Karpas-422 (cell line): ENCODE results near the gene CYP26A1. TPM values are rescaled to one million over a fixed set of nuclear protein-coding genes. Genes with fewer than 3 reads are reported as not detected.
"Not testable (repeated sequence)": the region's sequence is repeated elsewhere in the genome, so short reads cannot be mapped to it uniquely, and the experiment has no call there.

Experiments used
- DNase-seq: peaks from one replicate; pipeline ENCODE4 v3.0.0-alpha.2; 2015
- H2AFZ ChIP-seq: fragments of 200-600 bp; sonication (generic); 2 replicates; pipeline ENCODE4 v1.6.1; 2014; ENCODE audit warnings: antibody characterized with exemption, low read length, mixed read lengths
- H3K27ac ChIP-seq: fragments of 200-600 bp; sonication (generic); 2 replicates; pipeline ENCODE4 v1.5.1; 2014; ENCODE audit warnings: mild to moderate bottlenecking, low read length, moderate library complexity
- H3K27me3 ChIP-seq: fragments of 200-600 bp; sonication (generic); 2 replicates; pipeline ENCODE4 v1.6.1; 2014; ENCODE audit warnings: low read length, mixed read lengths
- H3K36me3 ChIP-seq: fragments of 200-600 bp; sonication (generic); 2 replicates; pipeline ENCODE4 v1.6.1; 2014; ENCODE audit warnings: low read length, mixed read lengths; ENCODE audit not compliant: insufficient read depth
- H3K4me1 ChIP-seq: fragments of 200-600 bp; sonication (generic); 2 replicates; pipeline ENCODE4 v1.6.1; 2014; ENCODE audit warnings: mild to moderate bottlenecking, low read length, mixed read lengths
- H3K4me2 ChIP-seq: fragments of 200-600 bp; sonication (generic); 2 replicates; pipeline ENCODE4 v1.6.1; 2014; ENCODE audit warnings: low read length, low read depth, mild to moderate bottlenecking; ENCODE audit not compliant: poor library complexity, severe bottlenecking
- H3K4me3 ChIP-seq: fragments of 200-600 bp; sonication (generic); 2 replicates; pipeline ENCODE4 v1.5.1; 2014; ENCODE audit warnings: mild to moderate bottlenecking, antibody characterized with exemption, low read length, mixed read lengths
- H3K79me2 ChIP-seq: fragments of 200-600 bp; sonication (generic); 2 replicates; pipeline ENCODE4 v1.6.1; 2014; ENCODE audit warnings: mild to moderate bottlenecking, low read length, mixed read lengths
- H3K9ac ChIP-seq: fragments of 200-600 bp; sonication (generic); 2 replicates; pipeline ENCODE4 v1.6.0; 2014; ENCODE audit warnings: low read length
- H3K9me2 ChIP-seq: fragments of 200-600 bp; sonication (generic), shearing (Covaris generic); replicated peaks from 2 replicates; pipeline ENCODE4 v1.6.0; 2014; ENCODE audit warnings: mild to moderate bottlenecking, low read length, moderate library complexity; ENCODE audit not compliant: insufficient read depth
- H3K9me3 ChIP-seq: fragments of 300-700, 200-600 bp; sonication (generic); 2 replicates; pipeline ENCODE4 v1.6.1; 2014; ENCODE audit warnings: low read length, mixed read lengths
- H4K20me1 ChIP-seq: fragments of 200-600 bp; sonication (generic); 2 replicates; pipeline ENCODE4 v1.6.1; 2014; ENCODE audit warnings: mild to moderate bottlenecking, antibody characterized with exemption, low read length, low read depth; ENCODE audit not compliant: insufficient read depth
- total RNA-seq: library from RNA; depleted of rRNA; stranded (reverse); fragments of >200 nt; shearing (Covaris generic); gene quantifications from 2 replicates; pipeline ENCODE4 v1.2.3, GENCODE V29; 2014; ENCODE audit warnings: low replicate concordance

The CYP26A1 gene
- total RNA-seq, 1 experiment from 2014 or later, result not detected

GRCh38 chr10:93091960-93092359 lies 18.3 kb downstream of the CYP26A1 start:
- H2AFZ ChIP-seq, result no peak overlapping the region
- DNase-seq, result no peak
- no peaks in the 10 kb centered on the region for H4K20me1 ChIP-seq
- H3K27me3 ChIP-seq, result no peaks in the 10 kb centered on the region
- H3K4me3 ChIP-seq, result no peak overlapping the region
- no peak overlapping the region for H3K4me2 ChIP-seq
- no peak overlapping the region for H3K9ac ChIP-seq
- H3K9me2 ChIP-seq, result no peaks in the 10 kb centered on the region
- H3K36me3 ChIP-seq, result no peaks in the 10 kb centered on the region
- H3K27ac ChIP-seq, result no peak overlapping the region
- no peaks in the 10 kb centered on the region for H3K4me1 ChIP-seq
- no peaks in the 10 kb centered on the region for H3K9me3 ChIP-seq
- H3K79me2 ChIP-seq, result no peaks in the 10 kb centered on the region

- H3K4me2 ChIP-seq, result no peak overlapping the region
- no peaks in the 10 kb centered on the region for H3K9me3 ChIP-seq
- H3K36me3 ChIP-seq, result no peaks in the 10 kb centered on the region
- H3K4me1 ChIP-seq, result no peaks in the 10 kb centered on the region
- no peak overlapping the region for H3K4me3 ChIP-seq
- H3K9me2 ChIP-seq, result no peaks in the 10 kb centered on the region
- H2AFZ ChIP-seq, result no peak overlapping the region
- no peaks in the 10 kb centered on the region for H3K79me2 ChIP-seq
- H3K27ac ChIP-seq, result no peak overlapping the region
- no peaks in the 10 kb centered on the region for H4K20me1 ChIP-seq
- H3K27me3 ChIP-seq, result no peaks in the 10 kb centered on the region
- H3K9ac ChIP-seq, result no peak overlapping the region
- no peak for DNase-seq
Observed at GRCh38 chr10:93095225-93095624, 21.5 kb downstream of the CYP26A1 start.

GRCh38 chr10:93096901-93097300 lies 23.2 kb downstream of the CYP26A1 start:
- no peaks in the 10 kb centered on the region for H4K20me1 ChIP-seq

GRCh38 chr10:93097386-93097785 lies 23.7 kb downstream of the CYP26A1 start:
- Histone ChIP-seq H3K9ac (no peak overlapping the region), H3K9me2 (no peaks in the 10 kb centered on the region), H2AFZ (no peak overlapping the region), H3K9me3 (no peaks in the 10 kb centered on the region), H3K27me3 (no peaks in the 10 kb centered on the region), H3K4me1 (no peaks in the 10 kb centered on the region), H3K79me2 (no peaks in the 10 kb centered on the region), H3K36me3 (no peaks in the 10 kb centered on the region), H3K27ac (no peak overlapping the region), H3K4me3 (no peak overlapping the region), H4K20me1 (no peaks in the 10 kb centered on the region), H3K4me2 (no peak overlapping the region)
- no peak for DNase-seq

More at GRCh38 chr10:93096901-93097300, 23.2 kb downstream of the CYP26A1 start:
- Histone ChIP-seq H3K27ac (no peak overlapping the region), H3K36me3 (no peaks in the 10 kb centered on the region), H3K4me3 (no peak overlapping the region), H2AFZ (no peak overlapping the region), H3K4me2 (no peak overlapping the region), H3K9me3 (no peaks in the 10 kb centered on the region), H3K9ac (no peak overlapping the region), H3K4me1 (no peaks in the 10 kb centered on the region), H3K79me2 (no peaks in the 10 kb centered on the region), H3K9me2 (no peaks in the 10 kb centered on the region), H3K27me3 (no peaks in the 10 kb centered on the region)
- no peak for DNase-seq

GRCh38 chr10:93098816-93099215 lies 25.1 kb downstream of the CYP26A1 start:
- Histone ChIP-seq H3K27me3 (no peaks in the 10 kb centered on the region), H3K4me2 (no peak overlapping the region), H3K4me1 (no peaks in the 10 kb centered on the region), H3K9ac (no peak overlapping the region), H3K4me3 (no peak overlapping the region), H3K36me3 (no peaks in the 10 kb centered on the region), H3K27ac (no peak overlapping the region), H3K79me2 (no peaks in the 10 kb centered on the region), H4K20me1 (no peaks in the 10 kb centered on the region), H3K9me3 (no peaks in the 10 kb centered on the region), H3K9me2 (no peaks in the 10 kb centered on the region), H2AFZ (no peak overlapping the region)
- DNase-seq, result no peak

GRCh38 chr10:93099670-93100069 lies 26.0 kb downstream of the CYP26A1 start:
- Histone ChIP-seq H3K79me2 (no peaks in the 10 kb centered on the region), H4K20me1 (no peaks in the 10 kb centered on the region), H3K27me3 (no peaks in the 10 kb centered on the region), H3K36me3 (no peaks in the 10 kb centered on the region), H3K9ac (no peak overlapping the region), H3K4me1 (no peaks in the 10 kb centered on the region), H3K9me3 (no peaks in the 10 kb centered on the region), H2AFZ (no peak overlapping the region), H3K4me3 (no peak overlapping the region), H3K4me2 (no peak overlapping the region), H3K9me2 (no peaks in the 10 kb centered on the region), H3K27ac (no peak overlapping the region)
- no peak for DNase-seq

- not testable (repeated sequence) for H2AFZ ChIP-seq, H3K36me3 ChIP-seq, H3K4me1 ChIP-seq, H3K27me3 ChIP-seq, H3K9ac ChIP-seq, DNase-seq, H3K4me2 ChIP-seq, H3K9me2 ChIP-seq, H3K4me3 ChIP-seq, H3K9me3 ChIP-seq, H3K27ac ChIP-seq, H4K20me1 ChIP-seq, H3K79me2 ChIP-seq
Observed at GRCh38 chr10:93101148-93101547, 27.5 kb downstream of the CYP26A1 start.

- H3K79me2 ChIP-seq, result no peaks in the 10 kb centered on the region
- no peak overlapping the region for H2AFZ ChIP-seq
- no peak overlapping the region for H3K4me2 ChIP-seq
- no peaks in the 10 kb centered on the region for H3K4me1 ChIP-seq
- no peak for DNase-seq
- no peaks in the 10 kb centered on the region for H4K20me1 ChIP-seq
- no peak overlapping the region for H3K9ac ChIP-seq
- no peaks in the 10 kb centered on the region for H3K9me3 ChIP-seq
- H3K4me3 ChIP-seq, result no peak overlapping the region
- no peaks in the 10 kb centered on the region for H3K36me3 ChIP-seq
- no peaks in the 10 kb centered on the region for H3K9me2 ChIP-seq
- no peak overlapping the region for H3K27ac ChIP-seq
- no peaks in the 10 kb centered on the region for H3K27me3 ChIP-seq
Observed at GRCh38 chr10:93103953-93104352, 30.3 kb downstream of the CYP26A1 start.

GRCh38 chr10:93106631-93107072 lies 33.0 kb downstream of the CYP26A1 start:
- H3K9ac ChIP-seq, result no peak overlapping the region
- no peak overlapping the region for H3K4me3 ChIP-seq
- no peaks in the 10 kb centered on the region for H3K4me1 ChIP-seq
- no peaks in the 10 kb centered on the region for H3K36me3 ChIP-seq
- no peak for DNase-seq
- H3K9me3 ChIP-seq, result no peaks in the 10 kb centered on the region
- H3K9me2 ChIP-seq, result no peaks in the 10 kb centered on the region
- H3K79me2 ChIP-seq, result no peaks in the 10 kb centered on the region
- no peaks in the 10 kb centered on the region for H4K20me1 ChIP-seq
- no peaks in the 10 kb centered on the region for H3K27me3 ChIP-seq
- no peak overlapping the region for H3K27ac ChIP-seq
- no peak overlapping the region for H2AFZ ChIP-seq
- no peak overlapping the region for H3K4me2 ChIP-seq
